ENCODE data around the gene LRRC14B.

LRRC14B gene

DNA sequence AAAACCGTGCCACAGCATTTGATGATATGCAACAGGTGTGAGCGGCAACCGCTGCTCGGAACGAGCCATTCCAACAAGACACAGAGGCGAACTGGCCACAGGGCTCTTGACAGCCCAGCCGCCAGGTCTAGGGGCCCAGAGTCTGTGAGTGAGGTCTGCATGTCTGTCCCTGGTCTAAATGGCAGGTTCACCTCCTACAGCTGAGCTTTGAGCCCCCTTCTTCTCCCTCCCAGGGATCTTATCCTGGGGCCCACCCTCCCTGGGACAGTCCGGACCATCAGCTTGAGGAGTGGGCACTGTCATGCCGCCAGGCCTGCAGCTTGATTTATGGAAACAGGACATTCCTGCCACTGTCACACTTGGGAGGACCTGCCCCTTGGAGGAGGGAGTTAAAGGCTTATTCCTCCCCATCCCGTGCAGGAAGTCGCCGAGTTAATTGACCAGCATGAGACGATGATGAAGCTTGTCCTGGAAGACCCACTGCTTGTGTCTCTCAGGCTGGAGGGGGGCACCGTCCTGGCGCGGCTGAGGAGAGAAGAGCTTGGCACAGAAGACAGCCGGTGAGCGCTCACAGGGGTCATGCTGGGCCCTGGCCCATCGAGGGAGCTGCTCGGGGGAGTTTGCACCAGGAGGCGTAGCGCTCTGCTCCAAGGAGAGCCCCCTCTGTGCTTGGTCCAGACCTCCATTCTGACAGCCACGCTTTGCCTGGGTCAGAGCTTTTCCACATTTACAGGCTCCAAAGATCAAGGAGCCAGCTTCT lies 35.5 kb upstream of the LRRC14B start:
- TF ChIP-seq, protein P1, sequence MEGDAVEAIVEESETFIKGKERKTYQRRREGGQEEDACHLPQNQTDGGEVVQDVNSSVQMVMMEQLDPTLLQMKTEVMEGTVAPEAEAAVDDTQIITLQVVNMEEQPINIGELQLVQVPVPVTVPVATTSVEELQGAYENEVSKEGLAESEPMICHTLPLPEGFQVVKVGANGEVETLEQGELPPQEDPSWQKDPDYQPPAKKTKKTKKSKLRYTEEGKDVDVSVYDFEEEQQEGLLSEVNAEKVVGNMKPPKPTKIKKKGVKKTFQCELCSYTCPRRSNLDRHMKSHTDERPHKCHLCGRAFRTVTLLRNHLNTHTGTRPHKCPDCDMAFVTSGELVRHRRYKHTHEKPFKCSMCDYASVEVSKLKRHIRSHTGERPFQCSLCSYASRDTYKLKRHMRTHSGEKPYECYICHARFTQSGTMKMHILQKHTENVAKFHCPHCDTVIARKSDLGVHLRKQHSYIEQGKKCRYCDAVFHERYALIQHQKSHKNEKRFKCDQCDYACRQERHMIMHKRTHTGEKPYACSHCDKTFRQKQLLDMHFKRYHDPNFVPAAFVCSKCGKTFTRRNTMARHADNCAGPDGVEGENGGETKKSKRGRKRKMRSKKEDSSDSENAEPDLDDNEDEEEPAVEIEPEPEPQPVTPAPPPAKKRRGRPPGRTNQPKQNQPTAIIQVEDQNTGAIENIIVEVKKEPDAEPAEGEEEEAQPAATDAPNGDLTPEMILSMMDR (IDR thresholded peaks at IDR 0.05; ENCODE audit: low read length, missing control alignments): no peak
- DNase-seq (ENCODE audit: low read depth): no peak
- H3K4me3 ChIP-seq (replicated peaks; ENCODE audit: low read depth, low read length): no peak overlapping the region

DNA sequence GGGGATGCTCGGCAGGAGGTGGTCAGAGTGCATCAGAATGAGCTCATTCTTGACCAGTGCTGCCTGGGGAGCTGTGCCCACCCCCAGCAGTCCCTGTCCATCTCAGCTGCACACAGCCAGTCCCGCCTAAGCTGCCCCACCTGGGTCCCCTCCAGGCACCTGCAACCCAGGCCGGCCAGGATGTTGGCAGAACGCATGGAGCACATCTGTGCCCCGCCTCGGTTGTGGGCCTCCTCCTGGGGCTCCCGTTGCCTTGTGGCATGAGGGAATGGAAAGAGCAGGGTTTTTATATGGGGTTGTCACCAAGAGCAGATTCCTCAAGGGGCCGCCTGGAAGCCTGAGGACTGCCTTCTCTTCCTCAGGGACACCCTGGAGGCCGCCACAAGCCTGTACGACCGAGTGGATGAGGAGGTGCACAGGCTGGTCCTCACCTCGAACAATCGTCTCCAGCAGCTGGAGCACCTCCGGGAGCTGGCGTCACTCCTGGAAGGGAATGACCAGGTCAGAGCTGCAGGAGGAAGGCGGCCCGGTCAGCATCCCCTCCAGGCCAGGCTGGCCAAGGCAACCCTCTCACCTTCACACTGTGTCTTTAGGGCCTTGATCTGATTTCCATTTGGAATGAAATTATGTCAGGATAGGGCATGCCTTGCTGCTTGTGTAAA lies 34.8 kb upstream of the LRRC14B start:
- no peak for DNase-seq (ENCODE audit: low read depth)
- H3K4me3 ChIP-seq (replicated peaks; ENCODE audit: low read depth, low read length): no peak overlapping the region
- TF ChIP-seq, protein P1 (IDR thresholded peaks at IDR 0.05; ENCODE audit: low read length, missing control alignments): no peak

DNA sequence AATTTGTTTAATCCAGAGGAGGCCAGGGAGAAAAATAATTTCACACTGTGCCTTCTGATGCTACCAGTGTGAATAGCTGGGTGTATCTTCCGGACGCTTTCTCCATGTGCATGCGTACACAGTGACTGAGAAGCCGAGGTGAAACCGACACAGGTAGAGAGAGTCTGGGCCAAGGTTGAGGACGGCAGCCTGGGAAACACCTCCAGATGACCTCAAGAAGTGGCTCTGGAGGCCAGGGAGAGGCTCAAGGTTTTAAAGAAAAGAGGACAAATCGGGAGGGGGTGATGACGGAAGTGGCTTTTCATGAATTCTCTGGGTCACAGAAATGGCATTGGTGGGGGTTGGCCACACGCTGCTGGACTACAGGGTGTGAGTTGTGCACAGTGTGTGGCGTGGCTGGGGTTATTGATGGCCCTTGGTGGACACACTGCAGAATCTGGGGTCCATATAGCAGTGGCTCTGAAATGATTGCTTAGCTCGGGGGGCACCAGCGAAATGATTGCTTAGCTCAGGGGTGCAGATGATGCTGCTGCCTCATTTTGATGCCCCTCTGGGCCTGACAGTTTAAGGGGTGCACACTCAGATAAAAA lies 34.1 kb upstream of the LRRC14B start:
- no peak overlapping the region for H3K4me3 ChIP-seq (replicated peaks; ENCODE audit: low read depth, low read length)
- DNase-seq (ENCODE audit: low read depth): no peak
- TF ChIP-seq, protein P1 (IDR thresholded peaks at IDR 0.05; ENCODE audit: low read length, missing control alignments): no peak

DNA sequence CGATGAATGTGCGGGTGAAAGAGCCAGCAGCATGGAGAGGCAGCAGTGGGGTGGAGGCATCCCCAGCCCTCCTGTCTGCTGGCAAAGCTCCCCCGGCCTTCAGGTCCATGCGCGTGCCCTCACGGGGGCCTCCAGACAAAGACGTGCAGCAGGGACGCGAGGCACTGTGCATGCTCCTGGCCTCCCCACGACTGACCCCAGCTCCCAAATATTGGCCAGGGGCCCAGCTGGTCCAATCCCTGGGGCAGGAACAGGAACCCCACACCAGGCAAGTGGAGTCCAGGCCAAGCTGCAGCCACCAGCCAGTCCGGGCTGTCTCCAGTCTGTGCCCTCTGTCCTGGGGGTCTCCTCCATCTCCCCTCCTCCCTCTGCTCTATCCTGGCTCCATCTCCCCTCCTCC lies 33.5 kb upstream of the LRRC14B start:
- H3K4me3 ChIP-seq (replicated peaks; ENCODE audit: low read depth, low read length): no peak overlapping the region

DNA sequence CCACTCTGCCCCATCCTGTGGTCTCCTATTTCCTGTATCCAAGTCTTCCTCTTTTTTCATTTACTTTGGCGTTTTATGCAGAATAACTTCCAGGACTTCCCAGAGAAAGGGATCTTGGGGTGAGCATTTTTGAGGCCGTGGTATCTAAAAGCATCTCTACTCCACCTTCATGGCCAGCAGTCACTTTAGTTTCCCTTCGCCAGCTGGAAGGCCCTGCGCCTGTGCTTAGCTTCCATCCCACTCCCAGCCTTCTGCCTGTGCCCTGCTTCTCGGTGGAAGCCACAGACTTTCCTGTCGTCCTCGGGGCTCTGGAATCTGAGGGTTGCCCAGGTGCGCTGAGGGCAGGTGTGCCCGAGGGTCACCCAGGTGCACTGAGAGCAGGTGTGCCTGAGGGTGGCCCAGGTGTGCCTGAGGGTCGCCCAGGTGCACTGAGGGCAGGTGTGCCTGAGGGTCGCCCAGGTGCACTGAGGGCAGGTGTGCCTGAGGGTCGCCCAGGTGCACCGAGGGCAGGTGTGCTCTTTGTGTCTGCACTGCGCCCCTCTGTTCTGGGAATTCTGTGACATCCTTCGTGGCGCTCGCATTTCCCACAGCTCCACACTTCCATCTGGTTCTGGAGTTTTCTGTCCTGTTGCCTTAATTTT lies 32.4 kb upstream of the LRRC14B start:
- DNase-seq (ENCODE audit: low read depth): no peak
- no peak overlapping the region for H3K4me3 ChIP-seq (replicated peaks; ENCODE audit: low read depth, low read length)
- TF ChIP-seq, protein P1 (IDR thresholded peaks at IDR 0.05; ENCODE audit: low read length, missing control alignments): no peak

More for the DNA sequence above, 33.5 kb upstream of the LRRC14B start:
- TF ChIP-seq, protein P1 (IDR thresholded peaks at IDR 0.05; ENCODE audit: low read length, missing control alignments): no peak
- no peak for DNase-seq (ENCODE audit: low read depth)

DNA sequence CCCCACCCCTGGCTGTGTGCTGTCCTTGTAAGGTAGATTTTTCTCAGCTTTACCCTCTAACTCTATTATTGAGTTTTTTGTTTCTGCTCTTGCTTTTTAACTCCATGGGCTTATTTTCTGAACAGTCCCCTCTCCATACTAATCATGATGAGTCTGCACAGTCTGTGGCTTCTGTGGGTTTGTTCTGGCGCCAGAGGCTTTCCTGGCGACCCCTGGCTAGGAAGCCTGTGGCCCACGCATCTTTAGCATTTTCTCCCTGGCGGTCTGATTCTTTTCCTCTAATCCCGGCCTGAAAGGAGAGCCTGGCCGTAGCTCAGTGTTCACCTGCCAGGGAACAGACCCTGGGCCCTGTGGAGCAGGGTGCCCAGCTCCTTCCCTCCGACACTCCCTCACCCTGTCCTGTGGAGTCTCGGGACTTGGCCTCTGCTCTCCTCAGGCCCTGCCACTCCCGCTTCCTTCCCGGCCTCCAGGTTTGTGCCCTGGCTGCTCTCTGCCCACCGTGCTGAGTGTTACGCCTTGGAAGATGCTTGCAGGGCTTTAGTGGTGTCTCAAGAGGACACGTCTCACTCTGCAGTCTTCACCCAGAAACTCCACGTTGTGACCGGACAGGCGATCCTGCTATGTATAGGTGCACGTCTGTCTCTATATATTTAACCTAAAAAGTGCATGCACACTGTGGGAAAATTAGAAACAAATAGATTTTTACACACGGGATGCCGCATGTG lies 31.7 kb upstream of the LRRC14B start:
- H3K4me3 ChIP-seq (replicated peaks; ENCODE audit: low read depth, low read length): no peak overlapping the region
- peak; percentile 24 for DNase-seq (ENCODE audit: low read depth)
- TF ChIP-seq, protein P1 (IDR thresholded peaks at IDR 0.05; ENCODE audit: low read length, missing control alignments): no peak
